Activated naive CD4-positive, alpha-beta T cell treated with anti-CD3 and anti-CD28 coated beads, Interleukin-2, amount 50 U/mL, for 16 hours (primary cell): ENCODE data around the gene RHPN2.
"Not testable (repeated sequence)": the region's sequence is repeated elsewhere in the genome, so short reads cannot be mapped to it uniquely, and the experiment has no call there.

Source experiments
- DNase-seq: peaks from one replicate; pipeline ENCODE4 v3.0.0-alpha.2; 2020

Gene RHPN2

GRCh38 chr19:32971715-32972540 is 92.8 kb downstream of the RHPN2 start, which contains the start of the genes CEP89 and FAAP24:
CEP89 (minus strand) TSS chr19:32971958; CDS start chr19:32971874, 84 bp downstream.
FAAP24 (plus strand) TSS chr19:32972242; CDS start chr19:32973197, 955 bp downstream.
- DNase-seq: peak; percentile 97

DNA sequence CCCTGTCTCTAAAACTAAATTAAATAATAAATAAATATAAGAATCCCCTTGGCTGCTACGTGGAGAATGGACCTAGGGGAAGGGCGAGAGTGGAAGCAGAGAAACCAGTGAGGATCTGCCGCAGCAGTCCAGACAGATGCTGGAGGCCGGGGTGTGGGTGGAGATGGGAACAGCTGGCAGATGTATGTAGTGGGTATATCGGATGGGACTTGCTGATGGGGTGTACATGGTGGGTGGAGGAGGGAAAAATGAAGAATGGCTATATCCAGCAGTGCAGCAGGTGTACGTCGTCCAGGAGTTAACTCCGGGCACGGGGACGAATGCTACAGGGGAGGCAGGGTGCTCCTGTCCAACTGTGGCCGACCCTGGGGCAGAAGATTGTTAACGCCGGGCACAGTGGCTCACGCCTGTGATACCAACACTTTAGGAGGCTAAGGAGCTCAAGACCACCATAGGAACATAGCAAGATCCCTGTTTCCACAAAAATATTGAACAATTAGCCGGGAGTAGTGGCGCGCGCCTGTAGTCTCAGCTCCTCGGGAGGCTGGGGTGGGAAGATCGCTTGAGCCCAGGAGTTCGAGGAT is 93.6 kb downstream of the RHPN2 start:
- DNase-seq: no peak

GRCh38 chr19:32969549-32969948 is 95.1 kb downstream of the RHPN2 start:
- DNase-seq: no peak

- no peak for DNase-seq
Observed at GRCh38 chr19:32966750-32967149, 97.9 kb downstream of the RHPN2 start.

GRCh38 chr19:32945260-32945659 is 119.4 kb downstream of the RHPN2 start:
- no peak for DNase-seq

DNA sequence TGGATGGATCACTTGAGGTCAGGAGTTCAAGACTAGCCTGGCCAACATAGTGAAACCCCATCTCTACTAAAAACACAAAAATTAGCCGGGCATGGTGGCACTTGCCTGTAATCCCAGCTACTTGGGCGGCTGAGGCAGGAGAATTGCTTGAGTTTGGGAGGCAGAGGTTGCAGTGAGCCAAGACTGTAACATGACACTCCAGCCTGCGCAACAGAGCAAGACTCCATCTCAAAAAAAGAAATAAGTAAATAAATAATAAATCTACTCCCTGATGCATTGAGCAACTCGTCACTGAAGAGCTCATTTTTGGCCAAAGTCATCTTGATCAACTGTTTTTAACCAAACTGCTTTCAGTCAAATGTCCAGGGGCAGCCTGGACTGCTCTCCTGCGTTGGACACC is 123.4 kb downstream of the RHPN2 start:
- DNase-seq: not testable (repeated sequence)

DNA sequence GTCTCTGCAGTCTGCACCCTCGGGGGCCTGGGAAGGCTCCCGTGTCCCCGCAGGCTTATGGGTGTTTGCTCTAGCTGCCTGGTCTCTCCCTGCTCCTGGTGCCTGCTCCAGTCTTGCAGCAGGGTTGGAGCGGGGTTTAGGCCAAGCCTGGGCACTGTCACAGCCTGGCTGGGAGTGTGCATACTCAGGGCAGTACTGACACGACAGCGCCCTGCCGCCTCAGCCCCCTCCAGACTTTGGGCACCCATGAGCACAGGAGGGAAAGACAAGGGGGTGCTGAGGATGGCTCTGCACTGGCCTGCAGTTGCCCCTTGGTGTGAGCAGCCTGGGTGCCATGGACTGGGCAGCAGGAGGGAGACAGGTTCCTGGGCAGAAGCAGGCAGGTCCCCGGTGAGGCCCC is 128.6 kb downstream of the RHPN2 start:
- DNase-seq: no peak

DNA sequence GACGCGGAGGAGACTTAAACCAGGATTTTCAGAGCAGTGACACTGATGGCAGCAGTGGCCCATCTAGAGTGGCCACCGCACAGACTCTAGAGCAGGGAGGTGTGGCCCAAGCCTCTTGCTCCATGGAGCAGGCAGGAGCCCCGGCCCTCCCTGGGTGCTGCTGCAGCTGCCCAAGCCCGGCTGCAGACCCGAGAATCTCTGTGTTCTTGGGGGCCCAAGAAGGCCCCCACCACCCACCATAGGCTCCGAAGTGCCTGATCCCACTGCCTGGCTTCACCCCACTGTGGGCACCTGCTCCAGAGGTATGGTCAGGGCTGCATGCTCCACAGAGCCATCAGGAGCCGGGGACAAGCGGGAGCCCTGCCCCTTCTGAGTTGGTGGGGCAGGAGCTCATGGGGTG is 129.1 kb downstream of the RHPN2 start:
- DNase-seq: no peak

DNA sequence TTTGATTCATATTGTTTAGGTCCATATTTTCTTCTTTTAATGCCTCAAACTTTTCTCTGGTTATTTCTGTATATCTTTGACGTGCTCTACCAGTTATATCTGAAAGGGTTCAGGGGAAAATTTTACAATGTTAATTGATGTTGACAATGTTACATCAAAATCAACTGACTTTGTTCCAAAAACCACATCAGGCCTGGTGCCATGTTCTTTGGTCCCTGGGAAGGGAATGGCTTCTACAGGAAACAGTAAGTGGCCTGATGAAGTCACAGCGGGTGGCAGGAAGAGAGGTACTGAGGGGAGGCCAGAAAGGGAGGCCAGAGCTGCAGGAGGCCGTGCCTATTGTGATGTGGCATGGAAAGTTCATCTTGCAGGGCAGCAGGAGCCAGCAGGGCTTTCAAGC is 131.1 kb downstream of the RHPN2 start:
- no peak for DNase-seq

DNA sequence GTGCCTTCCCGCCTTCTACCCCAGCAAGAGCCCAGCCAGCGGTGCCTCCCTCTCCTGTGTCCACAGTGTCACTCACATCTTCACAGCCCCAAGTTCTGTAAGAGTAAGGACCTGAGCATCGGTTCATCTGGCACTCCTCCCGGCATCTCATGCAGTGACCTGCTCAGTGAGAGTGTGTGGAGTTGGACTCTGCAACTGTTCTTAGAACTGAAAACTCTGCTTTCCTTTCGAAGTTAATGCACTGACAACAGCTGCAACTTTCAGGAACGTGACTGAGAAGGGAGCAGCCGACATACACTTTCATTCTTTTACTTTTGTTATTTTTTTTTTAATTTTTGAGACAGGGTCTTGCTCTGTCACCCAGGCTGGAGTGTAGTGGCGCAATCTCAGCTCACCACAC is 134.1 kb downstream of the RHPN2 start:
- no peak for DNase-seq

DNA sequence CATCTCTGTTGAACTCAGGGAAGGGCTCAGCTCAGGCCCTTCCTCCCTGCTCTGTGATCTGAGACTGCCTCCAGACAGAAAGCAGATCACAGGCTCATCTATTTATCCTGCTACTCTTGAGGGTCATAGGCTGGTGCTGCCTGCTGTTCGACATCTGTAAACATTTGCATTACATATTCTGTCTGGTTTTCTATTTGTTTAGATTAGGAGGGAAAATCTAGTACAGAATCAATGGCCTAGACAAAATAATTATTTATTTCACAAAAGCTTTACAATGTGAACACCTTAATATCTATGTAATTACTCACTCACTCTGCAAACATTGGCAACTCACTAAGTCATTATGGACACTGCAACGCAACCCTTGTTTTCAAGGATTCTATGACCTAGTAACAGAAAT is 135.9 kb downstream of the RHPN2 start:
- no peak for DNase-seq
